ENCODE results near the gene GRK5. TPM values are rescaled to one million over a fixed set of nuclear protein-coding genes. Genes with fewer than 3 reads are reported as not detected.

GRK5 gene
- total RNA-seq, 1 experiment from 2014 or later, result 2.3 TPM

DNA sequence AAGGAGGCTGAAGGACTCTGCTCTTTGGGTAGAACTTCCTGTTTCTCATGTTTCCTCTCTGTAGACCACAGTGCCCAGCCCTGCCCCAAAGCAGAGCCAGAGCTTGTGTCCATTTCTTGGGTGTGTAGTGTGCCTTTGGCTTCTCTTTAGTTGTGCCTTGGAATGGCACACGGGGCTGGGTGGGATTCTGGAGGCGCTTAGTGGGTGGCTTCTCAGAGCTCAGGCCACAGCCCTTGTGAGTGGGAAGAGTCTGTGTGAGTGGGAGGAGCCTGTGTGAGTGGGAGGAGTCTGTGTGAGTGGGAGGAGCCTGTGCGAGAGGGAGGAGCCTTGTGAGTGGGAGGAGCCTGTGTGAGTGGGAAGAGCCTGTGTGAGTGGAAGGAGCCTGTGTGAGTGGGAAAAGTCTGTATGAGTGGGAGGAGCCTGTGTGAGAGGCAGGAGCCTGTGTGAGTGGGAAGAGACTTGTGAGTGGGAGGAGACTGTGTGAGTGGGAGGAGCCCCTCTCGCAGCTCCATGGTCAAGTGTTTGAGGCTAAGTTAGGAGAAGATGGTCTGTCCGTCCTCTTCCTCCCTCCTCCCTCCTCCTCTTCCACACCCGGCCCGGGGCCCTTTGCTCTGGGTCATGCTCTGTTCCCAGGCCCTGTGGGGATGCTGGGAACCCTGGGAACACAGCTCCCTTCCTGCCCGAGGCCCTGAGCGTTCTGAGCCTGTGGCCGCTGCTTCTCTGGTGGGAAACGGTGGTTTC is 153.0 kb downstream of the GRK5 start (continued):
- TF ChIP-seq ZNF425 (CRISPR knock-in tag; conservative IDR thresholded peaks at IDR 0.05) (no peak), EMX1 (CRISPR knock-in tag; IDR thresholded peaks at IDR 0.05) (no peak), NR3C1 (CRISPR knock-in tag; conservative IDR thresholded peaks at IDR 0.05; ENCODE audit: low read depth) (no peak)

GRCh38 chr10:119361037-119361436 is 153.7 kb downstream of the GRK5 start:
- ATAC-seq, result no peak

More at GRCh38 chr10:119361037-119361436, 153.7 kb downstream of the GRK5 start:
- Mint-ChIP-seq H3K4me3 (no peak overlapping the region), H3K4me1 (no peaks in the 10 kb centered on the region), H3K27me3 (ENCODE audit: low read depth) (no peaks in the 10 kb centered on the region; the same call in 1 of the 2 replicates), H3K36me3 (peaks cover 8% of the 10 kb centered on the region), H3K9me3 (peaks cover 21% of the 10 kb centered on the region), H3K27ac (no peak overlapping the region)
- TF ChIP-seq, protein P1, sequence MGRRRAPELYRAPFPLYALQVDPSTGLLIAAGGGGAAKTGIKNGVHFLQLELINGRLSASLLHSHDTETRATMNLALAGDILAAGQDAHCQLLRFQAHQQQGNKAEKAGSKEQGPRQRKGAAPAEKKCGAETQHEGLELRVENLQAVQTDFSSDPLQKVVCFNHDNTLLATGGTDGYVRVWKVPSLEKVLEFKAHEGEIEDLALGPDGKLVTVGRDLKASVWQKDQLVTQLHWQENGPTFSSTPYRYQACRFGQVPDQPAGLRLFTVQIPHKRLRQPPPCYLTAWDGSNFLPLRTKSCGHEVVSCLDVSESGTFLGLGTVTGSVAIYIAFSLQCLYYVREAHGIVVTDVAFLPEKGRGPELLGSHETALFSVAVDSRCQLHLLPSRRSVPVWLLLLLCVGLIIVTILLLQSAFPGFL (CRISPR knock-in tag; IDR thresholded peaks at IDR 0.05; ENCODE audit: borderline replicate concordance), result no peak
- TF ChIP-seq ZNF512 (CRISPR knock-in tag; IDR thresholded peaks at IDR 0.05; ENCODE audit: borderline replicate concordance) (no peak), FOXJ3 (CRISPR knock-in tag; IDR thresholded peaks at IDR 0.05; ENCODE audit: borderline replicate concordance) (no peak), JAZF1 (CRISPR knock-in tag; IDR thresholded peaks at IDR 0.05) (no peak), EMX1 (CRISPR knock-in tag; IDR thresholded peaks at IDR 0.05) (no peak), NFYB (CRISPR knock-in tag; conservative IDR thresholded peaks at IDR 0.05; ENCODE audit: low read depth) (no peak), TCF7 (CRISPR knock-in tag; IDR thresholded peaks at IDR 0.05; ENCODE audit: low read depth) (no peak), SOX15 (CRISPR knock-in tag; IDR thresholded peaks at IDR 0.05) (no peak), TP53 (CRISPR knock-in tag; IDR thresholded peaks at IDR 0.05) (no peak), ATF1 (CRISPR knock-in tag; IDR thresholded peaks at IDR 0.05) (no peak), ZNF263 (CRISPR knock-in tag; IDR thresholded peaks at IDR 0.05; ENCODE audit: low read depth) (no peak), HMGA2 (CRISPR knock-in tag; IDR thresholded peaks at IDR 0.05) (no peak), ZNF121 (CRISPR knock-in tag; IDR thresholded peaks at IDR 0.05) (no peak), ZNF671 (CRISPR knock-in tag; IDR thresholded peaks at IDR 0.05) (no peak)
- TF ChIP-seq, protein P2, sequence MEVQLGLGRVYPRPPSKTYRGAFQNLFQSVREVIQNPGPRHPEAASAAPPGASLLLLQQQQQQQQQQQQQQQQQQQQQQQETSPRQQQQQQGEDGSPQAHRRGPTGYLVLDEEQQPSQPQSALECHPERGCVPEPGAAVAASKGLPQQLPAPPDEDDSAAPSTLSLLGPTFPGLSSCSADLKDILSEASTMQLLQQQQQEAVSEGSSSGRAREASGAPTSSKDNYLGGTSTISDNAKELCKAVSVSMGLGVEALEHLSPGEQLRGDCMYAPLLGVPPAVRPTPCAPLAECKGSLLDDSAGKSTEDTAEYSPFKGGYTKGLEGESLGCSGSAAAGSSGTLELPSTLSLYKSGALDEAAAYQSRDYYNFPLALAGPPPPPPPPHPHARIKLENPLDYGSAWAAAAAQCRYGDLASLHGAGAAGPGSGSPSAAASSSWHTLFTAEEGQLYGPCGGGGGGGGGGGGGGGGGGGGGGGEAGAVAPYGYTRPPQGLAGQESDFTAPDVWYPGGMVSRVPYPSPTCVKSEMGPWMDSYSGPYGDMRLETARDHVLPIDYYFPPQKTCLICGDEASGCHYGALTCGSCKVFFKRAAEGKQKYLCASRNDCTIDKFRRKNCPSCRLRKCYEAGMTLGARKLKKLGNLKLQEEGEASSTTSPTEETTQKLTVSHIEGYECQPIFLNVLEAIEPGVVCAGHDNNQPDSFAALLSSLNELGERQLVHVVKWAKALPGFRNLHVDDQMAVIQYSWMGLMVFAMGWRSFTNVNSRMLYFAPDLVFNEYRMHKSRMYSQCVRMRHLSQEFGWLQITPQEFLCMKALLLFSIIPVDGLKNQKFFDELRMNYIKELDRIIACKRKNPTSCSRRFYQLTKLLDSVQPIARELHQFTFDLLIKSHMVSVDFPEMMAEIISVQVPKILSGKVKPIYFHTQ (CRISPR knock-in tag; IDR thresholded peaks at IDR 0.05), result no peak
- TF ChIP-seq, protein P3, sequence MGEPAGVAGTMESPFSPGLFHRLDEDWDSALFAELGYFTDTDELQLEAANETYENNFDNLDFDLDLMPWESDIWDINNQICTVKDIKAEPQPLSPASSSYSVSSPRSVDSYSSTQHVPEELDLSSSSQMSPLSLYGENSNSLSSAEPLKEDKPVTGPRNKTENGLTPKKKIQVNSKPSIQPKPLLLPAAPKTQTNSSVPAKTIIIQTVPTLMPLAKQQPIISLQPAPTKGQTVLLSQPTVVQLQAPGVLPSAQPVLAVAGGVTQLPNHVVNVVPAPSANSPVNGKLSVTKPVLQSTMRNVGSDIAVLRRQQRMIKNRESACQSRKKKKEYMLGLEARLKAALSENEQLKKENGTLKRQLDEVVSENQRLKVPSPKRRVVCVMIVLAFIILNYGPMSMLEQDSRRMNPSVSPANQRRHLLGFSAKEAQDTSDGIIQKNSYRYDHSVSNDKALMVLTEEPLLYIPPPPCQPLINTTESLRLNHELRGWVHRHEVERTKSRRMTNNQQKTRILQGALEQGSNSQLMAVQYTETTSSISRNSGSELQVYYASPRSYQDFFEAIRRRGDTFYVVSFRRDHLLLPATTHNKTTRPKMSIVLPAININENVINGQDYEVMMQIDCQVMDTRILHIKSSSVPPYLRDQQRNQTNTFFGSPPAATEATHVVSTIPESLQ (CRISPR knock-in tag; IDR thresholded peaks at IDR 0.05), result no peak
- TF ChIP-seq, protein P4, sequence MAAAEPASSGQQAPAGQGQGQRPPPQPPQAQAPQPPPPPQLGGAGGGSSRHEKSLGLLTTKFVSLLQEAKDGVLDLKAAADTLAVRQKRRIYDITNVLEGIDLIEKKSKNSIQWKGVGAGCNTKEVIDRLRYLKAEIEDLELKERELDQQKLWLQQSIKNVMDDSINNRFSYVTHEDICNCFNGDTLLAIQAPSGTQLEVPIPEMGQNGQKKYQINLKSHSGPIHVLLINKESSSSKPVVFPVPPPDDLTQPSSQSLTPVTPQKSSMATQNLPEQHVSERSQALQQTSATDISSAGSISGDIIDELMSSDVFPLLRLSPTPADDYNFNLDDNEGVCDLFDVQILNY (CRISPR knock-in tag; IDR thresholded peaks at IDR 0.05), result no peak
- POLR2A ChIA-PET, result interaction anchor here (0.7 kb wide), 1 partner anchor 45 kb away, joined by 3 read pairs; no protein-coding TSS in a partner anchor
- DNase-seq (ENCODE audit: low spot score), result no peak
- CTCF ChIA-PET, result no interaction called here
